Suprapubic skin (tissue), 4 donors: ENCODE results near the gene CASQ2.

Source experiments
- EP300 ChIP-seq: sonication (generic); formaldehyde crosslinking; IDR thresholded peaks from one replicate; pipeline ENCODE4 v1.6.1; 2017; ENCODE audit warnings: antibody characterized with exemption
- POLR2A ChIP-seq, 2 donors: fragments of 450-650 bp; IDR thresholded peaks; one replicate each; pipeline ENCODE4 v1.6.1; 2017; ENCODE audit warnings: antibody characterized with exemption in 2 of 2, mild to moderate bottlenecking in 2 of 2, moderate library complexity in 2 of 2
- POLR2AphosphoS5 ChIP-seq, 3 donors: sonication (generic); formaldehyde crosslinking; IDR thresholded peaks; one replicate each; pipeline ENCODE4 v1.6.1; 2017; ENCODE audit warnings: antibody characterized with exemption in 3 of 3
- TF ChIP-seq, protein P1 (sequence below), 2 donors: fragments of 200-600 bp in 1 of 2; fragments of 450-650 bp in 1 of 2; sonication (generic) in 1 of 2; IDR thresholded peaks; one replicate each; pipeline ENCODE4 v1.5.1; 2016 to 2019; ENCODE audit warnings: antibody characterized with exemption in 2 of 2, mild to moderate bottlenecking in 1 of 2, moderate library complexity in 1 of 2

DNA sequence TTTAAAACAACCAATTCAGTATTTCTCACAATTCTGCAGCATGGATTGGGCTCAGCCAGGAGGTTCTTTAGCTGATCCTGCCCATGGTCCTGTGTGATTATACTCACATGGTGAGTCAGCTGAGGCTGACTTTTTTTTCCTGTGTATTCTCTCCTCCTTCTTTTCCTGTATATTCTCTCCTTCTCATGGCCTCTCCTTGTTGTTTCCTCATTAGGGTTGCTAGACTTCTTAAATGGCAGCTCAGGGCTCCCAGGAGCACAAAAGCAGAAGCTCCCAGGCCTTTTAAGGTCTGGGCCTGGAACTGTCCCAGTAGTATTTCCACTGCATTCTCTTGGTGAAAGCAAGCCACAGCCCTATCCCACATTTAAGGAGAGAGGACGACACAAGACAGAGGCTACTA is 99.9 kb downstream of the CASQ2 start:
- TF ChIP-seq, protein P1, sequence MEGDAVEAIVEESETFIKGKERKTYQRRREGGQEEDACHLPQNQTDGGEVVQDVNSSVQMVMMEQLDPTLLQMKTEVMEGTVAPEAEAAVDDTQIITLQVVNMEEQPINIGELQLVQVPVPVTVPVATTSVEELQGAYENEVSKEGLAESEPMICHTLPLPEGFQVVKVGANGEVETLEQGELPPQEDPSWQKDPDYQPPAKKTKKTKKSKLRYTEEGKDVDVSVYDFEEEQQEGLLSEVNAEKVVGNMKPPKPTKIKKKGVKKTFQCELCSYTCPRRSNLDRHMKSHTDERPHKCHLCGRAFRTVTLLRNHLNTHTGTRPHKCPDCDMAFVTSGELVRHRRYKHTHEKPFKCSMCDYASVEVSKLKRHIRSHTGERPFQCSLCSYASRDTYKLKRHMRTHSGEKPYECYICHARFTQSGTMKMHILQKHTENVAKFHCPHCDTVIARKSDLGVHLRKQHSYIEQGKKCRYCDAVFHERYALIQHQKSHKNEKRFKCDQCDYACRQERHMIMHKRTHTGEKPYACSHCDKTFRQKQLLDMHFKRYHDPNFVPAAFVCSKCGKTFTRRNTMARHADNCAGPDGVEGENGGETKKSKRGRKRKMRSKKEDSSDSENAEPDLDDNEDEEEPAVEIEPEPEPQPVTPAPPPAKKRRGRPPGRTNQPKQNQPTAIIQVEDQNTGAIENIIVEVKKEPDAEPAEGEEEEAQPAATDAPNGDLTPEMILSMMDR (IDR thresholded peaks at IDR 0.05) = no peak
- TF ChIP-seq POLR2AphosphoS5 (IDR thresholded peaks at IDR 0.05) (no peak), POLR2A (IDR thresholded peaks at IDR 0.05) (no peak), EP300 (no peak)
